ENCODE measurements around the gene LIG3. TPM values are rescaled to one million over a fixed set of nuclear protein-coding genes. Genes with fewer than 3 reads are reported as not detected.
"Not testable (repeated sequence)": the region's sequence is repeated elsewhere in the genome, so short reads cannot be mapped to it uniquely, and the experiment has no call there.

Gene LIG3
- total RNA-seq, 1 experiment from 2014 or later: 33.5 TPM

DNA sequence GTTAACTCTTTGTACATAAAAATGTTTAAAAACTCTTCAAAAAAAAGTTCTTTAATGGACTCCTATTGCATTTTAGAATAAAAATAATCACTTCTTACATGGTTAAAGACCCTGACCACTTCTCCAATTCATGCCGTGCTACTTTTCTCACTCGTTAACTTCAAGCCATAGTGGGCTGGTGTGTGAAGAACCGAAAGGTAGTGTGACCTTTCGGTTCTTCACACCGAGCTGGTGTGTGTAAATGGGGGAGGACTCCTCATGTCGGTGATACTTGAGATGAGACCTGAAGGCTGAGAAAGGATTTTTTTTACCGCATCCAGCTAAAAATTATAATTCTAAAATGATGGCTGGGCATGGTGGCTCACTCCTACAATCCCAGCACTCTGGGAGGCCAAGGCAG is 61.1 kb downstream of the LIG3 start:
- no peak for DNase-seq (ENCODE audit: low read depth)

DNA sequence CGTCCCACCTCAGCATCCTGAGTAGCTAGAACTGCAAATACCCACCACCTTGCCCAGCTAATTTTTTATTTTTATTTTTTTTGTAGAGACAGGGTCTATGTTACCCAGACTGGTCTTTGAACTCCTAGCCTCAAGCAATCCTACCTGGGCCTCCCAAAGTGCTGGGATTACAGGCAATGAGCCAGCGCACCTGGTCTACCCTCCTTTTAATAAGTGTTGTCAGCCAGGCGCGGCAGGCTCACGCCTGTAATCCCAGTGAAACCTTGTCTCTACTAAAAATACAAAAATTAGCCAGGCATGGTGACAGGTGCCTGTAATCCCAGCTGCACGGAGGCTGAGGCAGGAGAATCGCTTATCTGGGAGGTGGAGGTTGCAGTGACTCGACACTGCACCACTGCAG is 63.9 kb downstream of the LIG3 start:
- DNase-seq (ENCODE audit: low read depth): no peak

DNA sequence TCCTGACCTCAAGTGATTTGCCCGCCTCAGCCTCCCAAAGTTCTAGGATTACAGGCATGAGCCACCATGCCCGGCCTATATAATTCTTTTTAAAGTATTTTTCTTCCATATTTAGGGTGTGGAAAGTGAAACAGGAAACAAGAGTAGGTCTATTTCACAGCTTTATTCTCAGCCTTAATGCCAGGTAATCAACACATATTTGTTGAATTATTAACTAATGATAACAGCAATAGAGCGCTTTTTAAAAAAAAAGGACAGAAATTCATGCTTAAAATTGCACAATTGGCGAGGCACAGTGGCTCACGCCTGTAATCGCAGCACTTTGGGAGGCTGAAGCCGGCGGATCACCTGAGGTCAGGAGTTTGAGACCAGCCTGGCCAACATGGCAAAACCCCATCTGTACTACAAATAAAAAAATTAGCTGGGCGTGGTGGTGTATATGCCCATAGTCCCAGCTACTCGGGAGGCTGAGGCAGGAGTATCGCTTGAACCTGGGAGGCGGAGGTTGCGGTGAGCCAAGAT is 65.2 kb downstream of the LIG3 start:
- DNase-seq (ENCODE audit: low read depth): not testable (repeated sequence)

DNA sequence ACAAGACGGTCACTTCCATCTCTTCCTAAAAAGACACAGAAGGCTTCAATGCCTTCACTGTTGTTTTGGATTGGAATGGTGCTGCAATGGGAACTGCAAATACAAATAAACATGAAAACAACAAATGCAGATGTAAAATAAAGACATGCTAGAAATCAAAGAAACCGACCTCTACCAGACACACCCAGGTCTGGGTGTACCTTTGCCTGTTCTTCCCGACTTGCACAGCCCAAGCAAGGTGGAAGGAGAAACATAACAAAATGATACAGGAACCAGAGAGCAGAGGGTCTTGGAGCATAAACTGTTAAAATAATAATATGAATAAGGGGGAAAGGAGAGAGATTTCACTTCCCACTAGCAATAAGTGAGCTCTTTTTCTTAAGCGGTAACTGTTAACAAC is 65.9 kb downstream of the LIG3 start:
- DNase-seq (ENCODE audit: low read depth): no peak

DNA sequence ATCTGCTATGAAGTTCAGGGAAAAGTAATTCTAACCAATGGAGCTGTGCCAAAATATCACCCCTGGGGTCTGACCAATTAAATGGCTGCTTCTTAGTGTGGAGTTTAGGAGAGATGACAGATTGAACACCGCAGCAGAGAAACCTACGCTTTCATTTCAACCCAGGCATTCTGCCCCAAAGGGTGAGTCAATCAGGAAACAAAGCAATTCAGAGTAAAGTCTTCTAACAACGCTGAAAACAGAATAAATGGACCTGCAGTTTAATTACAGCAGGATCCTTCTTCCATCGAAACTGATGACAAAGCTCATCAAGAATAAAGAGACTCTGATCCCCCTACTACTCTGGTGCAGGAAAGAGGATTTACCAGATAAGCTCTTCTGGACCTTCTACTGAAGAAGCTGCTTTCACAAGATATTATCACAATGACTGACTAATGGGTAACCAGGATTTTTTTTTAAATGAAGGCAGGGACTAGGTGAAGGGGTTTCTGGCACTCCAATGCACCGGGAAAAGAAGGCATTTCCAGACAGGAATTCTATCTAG is 66.5 kb downstream of the LIG3 start:
- DNase-seq (ENCODE audit: low read depth): peak; percentile 85

DNA sequence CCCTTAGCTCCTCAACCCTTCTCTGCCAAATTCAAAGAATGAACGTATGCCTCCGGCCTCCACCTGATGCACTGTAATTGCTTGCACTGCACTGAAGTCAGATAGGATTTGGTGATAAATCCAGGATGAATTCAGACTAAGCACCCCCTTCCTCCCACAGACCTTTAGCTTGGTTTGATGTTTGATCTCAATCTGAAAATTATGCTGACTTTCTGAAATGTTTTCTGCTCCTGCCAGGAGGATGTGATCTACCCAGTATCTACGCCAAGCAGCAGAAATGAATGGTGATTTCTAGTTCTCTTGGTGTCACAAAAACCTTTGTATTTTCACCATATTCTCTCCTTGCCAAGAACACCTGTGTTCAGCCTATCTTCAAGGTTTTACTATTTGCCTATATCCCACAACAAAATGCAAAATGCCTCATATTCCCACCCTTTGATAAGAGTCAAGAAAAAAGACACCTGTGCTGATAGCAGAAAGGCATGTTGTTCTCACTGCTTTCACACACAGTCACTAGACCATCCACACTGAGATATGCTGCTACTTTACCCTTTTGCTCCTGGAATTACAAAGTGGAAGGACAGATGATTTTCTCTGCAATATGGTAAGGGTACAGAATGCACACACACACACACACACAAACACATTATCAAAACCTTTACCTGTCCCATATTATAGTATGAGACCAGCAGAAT is 68.5 kb downstream of the LIG3 start:
- no peak for DNase-seq (ENCODE audit: low read depth)

DNA sequence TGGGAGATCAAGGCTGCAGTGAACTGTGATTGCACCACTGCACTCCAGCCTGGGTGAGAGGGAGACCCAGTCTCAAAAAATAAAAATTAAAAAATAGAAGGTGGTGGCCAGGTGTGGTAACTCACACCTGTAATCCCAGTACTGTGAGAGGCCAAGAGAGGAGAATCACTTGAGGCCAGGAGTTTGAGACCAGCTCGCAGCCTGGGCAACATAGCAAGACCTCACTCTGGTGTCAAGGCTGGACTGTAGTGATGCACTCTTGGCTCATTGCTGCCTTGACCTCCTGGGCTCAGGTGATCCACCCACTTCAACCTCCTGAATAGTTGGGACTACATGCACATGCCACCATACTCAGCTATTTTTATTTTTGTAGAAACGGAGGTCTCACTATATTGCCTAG is 69.9 kb downstream of the LIG3 start:
- DNase-seq (ENCODE audit: low read depth): no peak

DNA sequence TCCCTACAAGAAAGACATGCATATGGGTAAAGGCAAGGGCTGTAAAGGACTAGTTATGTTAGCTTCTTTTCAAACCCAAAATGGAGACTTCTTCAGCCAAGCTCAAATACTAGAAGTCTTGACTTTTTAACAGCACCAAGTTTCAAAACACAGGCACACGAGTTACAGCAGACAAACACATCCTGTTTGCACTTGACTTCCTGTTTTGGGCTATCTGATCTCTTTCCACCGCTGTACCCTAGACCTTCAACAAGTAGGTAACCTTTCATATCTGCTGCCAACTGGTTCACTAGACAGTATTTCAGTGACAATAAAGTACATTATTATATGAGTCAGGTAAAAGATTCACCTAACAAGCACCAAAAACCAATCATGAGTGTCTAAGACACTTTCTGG is 70.9 kb downstream of the LIG3 start:
- DNase-seq (ENCODE audit: low read depth): no peak

DNA sequence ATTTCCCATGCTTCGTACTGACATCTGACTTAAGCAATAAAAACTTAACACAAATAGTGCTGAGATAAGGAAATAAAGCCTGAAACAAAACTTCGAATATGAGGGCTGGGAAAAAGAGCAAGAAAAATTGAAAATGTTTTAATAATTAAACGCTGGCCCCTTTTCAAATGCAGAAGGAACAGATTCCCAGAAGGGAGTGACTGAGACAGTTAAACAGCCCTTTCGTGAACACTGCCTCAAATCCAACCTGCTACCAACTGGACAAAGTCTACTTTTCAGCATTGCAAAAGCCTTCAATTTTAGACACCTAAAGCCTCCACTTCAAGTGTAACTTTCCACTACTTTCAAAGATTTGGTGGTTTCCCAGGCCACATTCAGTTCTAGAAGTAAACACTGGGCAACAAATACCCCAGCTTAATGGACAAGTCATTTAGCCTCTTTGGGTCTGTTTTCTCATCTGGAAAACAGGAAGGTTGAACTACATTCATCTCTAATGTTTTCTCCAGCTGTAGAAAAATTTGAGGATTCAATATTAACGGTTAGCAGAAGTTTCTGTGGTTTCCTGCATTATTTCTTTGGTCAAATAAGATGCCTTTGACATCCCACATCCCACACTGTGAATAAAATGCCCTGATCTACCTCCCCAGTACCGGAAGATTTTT is 71.4 kb downstream of the LIG3 start:
- DNase-seq (ENCODE audit: low read depth): peak; percentile 62

DNA sequence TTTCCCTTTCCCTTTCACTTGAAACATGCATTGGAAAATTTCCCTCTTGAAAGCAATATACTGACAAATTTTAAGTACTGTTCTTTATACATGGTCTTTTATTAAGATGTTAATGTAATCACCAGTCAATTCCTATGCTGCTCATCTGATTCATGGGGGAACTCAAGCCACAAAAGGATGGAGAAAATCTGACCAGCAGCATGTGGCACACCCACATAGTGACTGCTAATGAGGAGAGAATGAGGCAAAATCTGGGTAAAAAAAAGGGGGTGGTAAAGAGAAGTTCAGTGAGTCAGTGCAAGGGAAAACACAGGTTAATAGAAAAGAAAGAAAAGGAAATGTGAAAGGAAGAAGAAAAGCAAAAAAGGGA is 71.9 kb downstream of the LIG3 start:
- DNase-seq (ENCODE audit: low read depth): peak; percentile 56

DNA sequence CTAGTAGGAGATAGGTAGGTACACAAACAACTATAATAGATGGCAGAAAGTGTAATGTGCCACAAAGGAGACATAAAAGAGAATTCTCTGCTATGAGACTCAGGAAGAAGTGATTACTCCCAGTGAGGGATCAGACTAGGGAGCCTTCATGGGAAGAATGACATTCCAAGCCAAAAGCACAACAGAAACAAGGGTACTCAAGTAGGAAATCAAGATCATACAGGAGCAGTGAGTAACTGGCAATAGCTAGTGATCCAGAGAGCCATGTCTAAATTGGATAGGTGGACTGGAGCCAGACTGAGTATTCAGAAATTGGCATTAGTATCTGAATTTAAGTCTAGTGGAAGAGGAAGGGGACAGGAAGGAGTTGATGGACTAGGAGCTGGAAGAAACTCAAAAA is 72.5 kb downstream of the LIG3 start:
- DNase-seq (ENCODE audit: low read depth): peak; percentile 14

DNA sequence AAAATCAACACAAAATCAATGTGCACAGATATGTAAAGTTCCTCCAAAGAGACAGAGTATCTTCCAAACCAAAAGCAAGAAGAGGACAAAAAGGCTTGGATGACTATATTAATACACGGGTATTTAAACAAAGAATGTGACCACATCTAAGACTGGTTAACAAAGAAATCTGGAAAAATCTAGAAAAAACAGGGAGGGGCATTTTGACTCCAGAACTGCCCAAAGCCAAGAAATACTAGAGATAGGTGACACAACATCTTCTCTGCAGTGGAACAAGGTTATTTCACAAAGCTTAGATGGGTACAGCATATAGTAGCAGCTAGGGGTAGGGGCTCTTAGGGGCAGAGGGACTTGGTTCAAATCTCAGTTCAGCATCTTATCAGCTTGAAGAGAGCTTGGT is 72.9 kb downstream of the LIG3 start:
- DNase-seq (ENCODE audit: low read depth): no peak

DNA sequence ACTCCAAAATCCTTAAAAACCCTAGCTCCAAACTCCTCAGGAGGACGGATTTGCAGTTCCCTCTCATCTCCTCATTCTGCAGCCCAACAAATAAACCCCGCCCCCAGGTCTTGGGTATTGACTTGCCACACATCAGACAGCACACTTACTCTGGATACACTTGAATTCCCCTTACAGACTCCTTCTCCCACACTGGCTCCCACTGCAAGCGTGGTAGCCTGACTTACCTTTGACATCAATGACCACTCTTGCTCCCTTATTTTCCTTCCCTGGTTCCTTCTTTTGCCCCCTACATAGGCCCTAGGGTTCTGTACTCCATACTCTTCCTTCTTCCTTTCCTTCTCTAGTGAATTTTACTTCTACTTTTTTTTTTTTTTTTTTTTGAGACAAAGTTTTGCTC is 75.7 kb downstream of the LIG3 start:
- DNase-seq (ENCODE audit: low read depth): no peak

DNA sequence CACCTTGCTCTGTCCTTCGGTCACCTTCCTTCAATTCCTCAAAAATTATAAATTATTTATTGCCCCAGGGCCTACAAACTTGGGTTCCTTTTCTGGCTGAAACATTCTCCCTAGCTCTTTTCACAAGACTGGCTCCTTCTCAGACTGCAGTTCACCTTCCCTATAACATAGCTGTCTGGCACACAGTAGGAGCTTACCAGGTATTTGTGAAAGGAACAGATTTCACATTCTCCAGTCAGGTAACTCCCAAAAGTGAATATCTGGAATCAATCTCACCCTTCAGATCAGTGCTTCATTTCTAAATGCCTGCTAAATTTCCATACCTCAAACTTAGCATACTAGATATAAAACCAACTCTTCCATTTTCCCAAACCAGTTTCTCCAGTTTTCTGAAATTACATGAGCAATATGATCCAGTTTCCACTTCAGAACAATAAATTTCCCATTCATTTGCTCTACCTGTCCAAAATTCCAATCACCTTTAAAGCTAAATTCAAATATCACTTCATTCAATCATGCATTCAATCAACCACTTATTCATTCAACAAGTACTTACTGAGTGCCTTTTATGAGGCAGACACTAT is 77.1 kb downstream of the LIG3 start:
- no peak for DNase-seq (ENCODE audit: low read depth)

Other genes starting within 250 kb of the LIG3 start
- 1.0 and 1.1 TPM in 2 replicates for gene CCT6B, start 19.1 kb upstream of the LIG3 start, total RNA-seq (2014; rRNA removed; shearing (Covaris generic))
- 10.5 and 12.3 TPM in 2 replicates for gene ZNF830, start 19.0 kb upstream of the LIG3 start, total RNA-seq (2014; rRNA removed; shearing (Covaris generic))
- 21.3 TPM in 2 replicates for gene RFFL, start 83.2 kb downstream of the LIG3 start, total RNA-seq (2014; rRNA removed; shearing (Covaris generic))
- gene RAD51D, start 139.3 kb downstream of the LIG3 start, total RNA-seq (2014; rRNA removed; shearing (Covaris generic)): 8.4 and 10.0 TPM in 2 replicates
- gene FNDC8, start 141.1 kb downstream of the LIG3 start, total RNA-seq (2014; rRNA removed; shearing (Covaris generic)): not detected in 2 replicates
- 13.3 and 17.8 TPM in 2 replicates for gene NLE1, start 161.8 kb downstream of the LIG3 start, total RNA-seq (2014; rRNA removed; shearing (Covaris generic))
- gene UNC45B, start 167.3 kb downstream of the LIG3 start, total RNA-seq (2014; rRNA removed; shearing (Covaris generic)): 0.05 TPM in 1 of 2 replicates, not detected in the other
- not detected in 2 replicates for gene SLC35G3, start 213.9 kb downstream of the LIG3 start, total RNA-seq (2014; rRNA removed; shearing (Covaris generic))

All from M059J (cell line).